GM23338 (cell line): Measurements from ENCODE around the gene DIDO1. TPM values are rescaled to one million over a fixed set of nuclear protein-coding genes. Genes with fewer than 3 reads are reported as not detected.

Experiments used
- ATAC-seq: fragments of 200-7000 bp; cut with Tn5 transposase; 3 replicates; pipeline ENCODE4 v1.9.1; 2020
- DNase-seq: peaks from one replicate; pipeline ENCODE4 v3.0.0-alpha.2; 2015; ENCODE audit warnings: low spot score
- H2AFZ ChIP-seq: fragments of 200-600 bp; sonication (generic); 2 replicates; pipeline ENCODE4 v1.8.0; 2016; ENCODE audit warnings: antibody characterized with exemption, mild to moderate bottlenecking, moderate library complexity
- H3F3A ChIP-seq: fragments of 200-600 bp; sonication (generic); replicated peaks from 2 replicates; pipeline ENCODE4 v1.8.0; 2017; ENCODE audit warnings: antibody characterized with exemption, mixed run types, low read depth
- H3K27ac ChIP-seq: fragments of 200-600 bp; sonication (generic); 2 replicates; pipeline ENCODE4 v1.6.1; 2016; ENCODE audit warnings: low read depth
- H3K27me3 ChIP-seq: fragments of 200-600 bp; sonication (generic); 2 replicates; pipeline ENCODE4 v1.8.0; 2016; ENCODE audit warnings: mild to moderate bottlenecking, mixed run types, moderate library complexity; ENCODE audit not compliant: insufficient read depth
- H3K36me3 ChIP-seq: fragments of 200-600 bp; sonication (generic); 2 replicates; pipeline ENCODE4 v1.8.0; 2016; ENCODE audit warnings: mild to moderate bottlenecking; ENCODE audit not compliant: insufficient read depth
- H3K4me1 ChIP-seq: fragments of 200-600 bp; sonication (generic); 2 replicates; pipeline ENCODE4 v1.8.0; 2016; ENCODE audit warnings: mild to moderate bottlenecking, moderate library complexity; ENCODE audit not compliant: insufficient read depth
- H3K4me2 ChIP-seq: fragments of 200-600 bp; sonication (generic); 2 replicates; pipeline ENCODE4 v1.7.1; 2017; ENCODE audit warnings: mixed run types
- H3K4me3 ChIP-seq: fragments of 200-600 bp; sonication (generic); 2 replicates; pipeline ENCODE4 v1.6.1; 2016; ENCODE audit warnings: mixed run types
- H3K79me2 ChIP-seq: fragments of 200-600 bp; sonication (generic); replicated peaks from 2 replicates; pipeline ENCODE4 v1.8.0; 2017; ENCODE audit warnings: mild to moderate bottlenecking; ENCODE audit not compliant: insufficient read depth
- H3K9me2 ChIP-seq: fragments of 200-600 bp; sonication (generic); 2 replicates; pipeline ENCODE4 v1.8.0; 2017; ENCODE audit not compliant: insufficient read depth
- H4K20me1 ChIP-seq: fragments of 200-600 bp; sonication (generic); replicated peaks from 2 replicates; pipeline ENCODE4 v1.8.0; 2017; ENCODE audit warnings: mild to moderate bottlenecking; ENCODE audit not compliant: insufficient read depth
- H3K27ac Mint-ChIP-seq: 2 replicates; pipeline ENCODE4 v1.8.0; 2020; ENCODE audit warnings: inconsistent platforms, mild to moderate bottlenecking, moderate library complexity, mixed read lengths
- H3K27me3 Mint-ChIP-seq: 3 replicates; pipeline ENCODE4 v1.8.0; 2022; ENCODE audit warnings: low read depth, mild to moderate bottlenecking, moderate library complexity, mixed read lengths, inconsistent platforms; ENCODE audit not compliant: insufficient read depth, poor library complexity
- H3K36me3 Mint-ChIP-seq: 3 replicates; pipeline ENCODE4 v1.8.0; 2021; ENCODE audit warnings: low read depth, mild to moderate bottlenecking, inconsistent platforms, moderate library complexity, mixed read lengths
- H3K4me1 Mint-ChIP-seq: 3 replicates; pipeline ENCODE4 v1.8.0; 2020; ENCODE audit warnings: mild to moderate bottlenecking, inconsistent platforms, mixed read lengths
- H3K4me3 Mint-ChIP-seq: 3 replicates; pipeline ENCODE4 v1.8.0; 2021; ENCODE audit warnings: moderate library complexity, mild to moderate bottlenecking, inconsistent platforms, mixed read lengths
- H3K9me3 Mint-ChIP-seq: 3 replicates; pipeline ENCODE4 v1.8.0; 2020; ENCODE audit warnings: moderate library complexity, mild to moderate bottlenecking, inconsistent platforms, mixed read lengths
- CREB1 ChIP-seq: fragments of 250-450 bp; sonication (Bioruptor Pico); IDR thresholded peaks from 2 replicates; pipeline ENCODE4 v1.5.0; 2020; ENCODE audit warnings: low read depth, mild to moderate bottlenecking, moderate library complexity
- EZH2 ChIP-seq: fragments of 200-600 bp; sonication (generic); IDR thresholded peaks from one replicate; pipeline ENCODE4 v1.8.0; 2017; ENCODE audit warnings: antibody characterized with exemption, mild to moderate bottlenecking, low read depth; ENCODE audit not compliant: unreplicated experiment
- EZH2phosphoT487 ChIP-seq: fragments of 200-600 bp; sonication (generic); IDR thresholded peaks from one replicate; pipeline ENCODE4 v1.8.1; 2018; ENCODE audit warnings: antibody characterized with exemption; ENCODE audit not compliant: unreplicated experiment
- STAT1 ChIP-seq: IDR thresholded peaks from one replicate; pipeline ENCODE4 v1.6.1; 2016; ENCODE audit warnings: antibody characterized with exemption; ENCODE audit not compliant: unreplicated experiment
- ZNF331 ChIP-seq: fragments of 250-450 bp; sonication (Bioruptor Pico); IDR thresholded peaks from 2 replicates; pipeline ENCODE4 v1.5.0; 2020; ENCODE audit warnings: low read depth, mild to moderate bottlenecking, moderate library complexity
- polyA plus RNA-seq: library from polyadenylated mRNA; unstranded; fragments of >200 nt; fragmentation: Nextera tagmentation; extraction: Ambion mirVana; gene quantifications from 2 replicates; pipeline ENCODE4 v1.2.1, GENCODE V29; 2016
- total RNA-seq: library from RNA; depleted of rRNA; stranded (reverse); fragments of >200 nt; shearing (Covaris generic); gene quantifications from 2 replicates; pipeline ENCODE4 v1.2.3, GENCODE V29; 2014
- TF ChIP-seq, protein P1 (sequence below): fragments of 250-450 bp; sonication (Bioruptor Pico); IDR thresholded peaks from 2 replicates; pipeline ENCODE4 v1.5.0; 2020; ENCODE audit warnings: mild to moderate bottlenecking, moderate library complexity

The DIDO1 gene
- total and polyA plus RNA-seq, 2 experiments from 2014 or later: 72.4 to 162 TPM

DNA sequence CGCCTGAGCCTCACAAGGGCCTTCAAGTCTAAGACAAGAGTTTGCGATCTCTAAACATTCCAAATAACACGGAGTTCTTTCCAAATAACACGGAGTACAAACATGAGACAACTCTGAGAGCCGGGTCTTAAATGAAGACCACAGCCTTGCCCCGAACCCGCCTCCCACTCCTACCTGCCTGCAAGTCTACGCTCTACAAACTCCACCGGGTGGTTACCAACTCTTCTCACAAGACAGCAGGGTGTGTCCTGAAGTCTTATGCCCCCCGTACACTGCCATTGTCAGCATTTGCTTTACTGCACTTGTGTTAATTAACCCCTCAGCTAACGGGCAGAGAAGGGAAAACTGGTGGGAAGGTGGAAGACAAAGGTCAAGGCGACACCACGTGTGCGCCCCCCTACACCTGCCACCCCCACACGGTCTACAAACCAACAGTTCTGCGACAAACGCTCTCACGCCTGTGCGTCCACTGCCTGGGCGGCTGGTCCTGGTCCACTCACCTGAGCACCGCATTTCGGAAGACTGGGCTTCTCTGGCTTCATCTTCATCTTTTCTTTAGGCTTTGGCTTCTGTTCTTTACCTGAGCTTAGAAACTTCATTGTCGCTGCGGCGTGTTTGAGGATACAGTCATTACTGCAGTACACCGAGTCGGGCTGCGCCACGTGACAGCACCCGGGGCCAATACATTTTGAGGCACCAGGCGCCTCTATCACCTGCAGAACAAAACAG is 19.5 kb downstream of the DIDO1 start (continued):
- TF ChIP-seq, protein P1, sequence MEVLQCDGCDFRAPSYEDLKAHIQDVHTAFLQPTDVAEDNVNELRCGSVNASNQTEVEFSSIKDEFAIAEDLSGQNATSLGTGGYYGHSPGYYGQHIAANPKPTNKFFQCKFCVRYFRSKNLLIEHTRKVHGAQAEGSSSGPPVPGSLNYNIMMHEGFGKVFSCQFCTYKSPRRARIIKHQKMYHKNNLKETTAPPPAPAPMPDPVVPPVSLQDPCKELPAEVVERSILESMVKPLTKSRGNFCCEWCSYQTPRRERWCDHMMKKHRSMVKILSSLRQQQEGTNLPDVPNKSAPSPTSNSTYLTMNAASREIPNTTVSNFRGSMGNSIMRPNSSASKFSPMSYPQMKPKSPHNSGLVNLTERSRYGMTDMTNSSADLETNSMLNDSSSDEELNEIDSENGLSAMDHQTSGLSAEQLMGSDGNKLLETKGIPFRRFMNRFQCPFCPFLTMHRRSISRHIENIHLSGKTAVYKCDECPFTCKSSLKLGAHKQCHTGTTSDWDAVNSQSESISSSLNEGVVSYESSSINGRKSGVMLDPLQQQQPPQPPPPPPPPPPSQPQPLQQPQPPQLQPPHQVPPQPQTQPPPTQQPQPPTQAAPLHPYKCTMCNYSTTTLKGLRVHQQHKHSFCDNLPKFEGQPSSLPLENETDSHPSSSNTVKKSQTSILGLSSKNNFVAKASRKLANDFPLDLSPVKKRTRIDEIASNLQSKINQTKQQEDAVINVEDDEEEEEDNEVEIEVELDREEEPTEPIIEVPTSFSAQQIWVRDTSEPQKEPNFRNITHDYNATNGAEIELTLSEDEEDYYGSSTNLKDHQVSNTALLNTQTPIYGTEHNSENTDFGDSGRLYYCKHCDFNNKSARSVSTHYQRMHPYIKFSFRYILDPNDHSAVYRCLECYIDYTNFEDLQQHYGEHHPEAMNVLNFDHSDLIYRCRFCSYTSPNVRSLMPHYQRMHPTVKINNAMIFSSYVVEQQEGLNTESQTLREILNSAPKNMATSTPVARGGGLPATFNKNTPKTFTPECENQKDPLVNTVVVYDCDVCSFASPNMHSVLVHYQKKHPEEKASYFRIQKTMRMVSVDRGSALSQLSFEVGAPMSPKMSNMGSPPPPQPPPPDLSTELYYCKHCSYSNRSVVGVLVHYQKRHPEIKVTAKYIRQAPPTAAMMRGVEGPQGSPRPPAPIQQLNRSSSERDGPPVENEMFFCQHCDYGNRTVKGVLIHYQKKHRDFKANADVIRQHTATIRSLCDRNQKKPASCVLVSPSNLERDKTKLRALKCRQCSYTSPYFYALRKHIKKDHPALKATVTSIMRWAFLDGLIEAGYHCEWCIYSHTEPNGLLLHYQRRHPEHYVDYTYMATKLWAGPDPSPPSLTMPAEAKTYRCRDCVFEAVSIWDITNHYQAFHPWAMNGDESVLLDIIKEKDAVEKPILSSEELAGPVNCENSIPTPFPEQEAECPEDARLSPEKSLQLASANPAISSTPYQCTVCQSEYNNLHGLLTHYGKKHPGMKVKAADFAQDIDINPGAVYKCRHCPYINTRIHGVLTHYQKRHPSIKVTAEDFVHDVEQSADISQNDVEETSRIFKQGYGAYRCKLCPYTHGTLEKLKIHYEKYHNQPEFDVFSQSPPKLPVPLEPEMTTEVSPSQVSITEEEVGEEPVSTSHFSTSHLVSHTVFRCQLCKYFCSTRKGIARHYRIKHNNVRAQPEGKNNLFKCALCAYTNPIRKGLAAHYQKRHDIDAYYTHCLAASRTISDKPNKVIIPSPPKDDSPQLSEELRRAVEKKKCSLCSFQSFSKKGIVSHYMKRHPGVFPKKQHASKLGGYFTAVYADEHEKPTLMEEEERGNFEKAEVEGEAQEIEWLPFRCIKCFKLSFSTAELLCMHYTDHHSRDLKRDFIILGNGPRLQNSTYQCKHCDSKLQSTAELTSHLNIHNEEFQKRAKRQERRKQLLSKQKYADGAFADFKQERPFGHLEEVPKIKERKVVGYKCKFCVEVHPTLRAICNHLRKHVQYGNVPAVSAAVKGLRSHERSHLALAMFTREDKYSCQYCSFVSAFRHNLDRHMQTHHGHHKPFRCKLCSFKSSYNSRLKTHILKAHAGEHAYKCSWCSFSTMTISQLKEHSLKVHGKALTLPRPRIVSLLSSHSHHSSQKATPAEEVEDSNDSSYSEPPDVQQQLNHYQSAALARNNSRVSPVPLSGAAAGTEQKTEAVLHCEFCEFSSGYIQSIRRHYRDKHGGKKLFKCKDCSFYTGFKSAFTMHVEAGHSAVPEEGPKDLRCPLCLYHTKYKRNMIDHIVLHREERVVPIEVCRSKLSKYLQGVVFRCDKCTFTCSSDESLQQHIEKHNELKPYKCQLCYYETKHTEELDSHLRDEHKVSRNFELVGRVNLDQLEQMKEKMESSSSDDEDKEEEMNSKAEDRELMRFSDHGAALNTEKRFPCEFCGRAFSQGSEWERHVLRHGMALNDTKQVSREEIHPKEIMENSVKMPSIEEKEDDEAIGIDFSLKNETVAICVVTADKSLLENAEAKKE (CRISPR knock-in tag): no peak

DNA sequence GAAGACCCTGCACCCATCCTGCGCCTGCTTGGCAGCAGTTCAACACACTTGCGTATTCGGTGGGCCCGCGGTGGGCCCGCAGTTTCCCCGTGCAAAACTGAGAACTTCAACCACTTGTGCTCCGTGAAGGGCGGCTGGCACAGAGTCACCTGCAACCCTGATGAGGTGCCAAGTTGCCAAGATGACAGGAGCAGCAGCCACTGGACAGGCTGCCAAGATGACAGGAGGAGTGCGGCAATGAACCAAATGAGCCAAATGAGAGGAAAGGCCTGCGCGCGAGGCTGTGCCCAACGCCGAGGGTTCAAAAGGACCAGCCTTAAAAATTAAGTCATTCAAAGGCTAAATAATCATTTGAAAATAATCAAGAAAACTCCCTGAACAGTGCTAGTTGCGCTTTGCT is 20.1 kb downstream of the DIDO1 start:
- ATAC-seq: no peak
- Histone ChIP-seq H4K20me1 (peaks cover 80% of the 10 kb centered on the region), H3K9me2 (no peaks in the 10 kb centered on the region), H3K79me2 (peaks cover 68% of the 10 kb centered on the region), H3K4me3 (no peak overlapping the region), H3F3A (peaks cover 92% of the 10 kb centered on the region), H3K27me3 (no peaks in the 10 kb centered on the region), H3K4me1 (peaks cover 12% of the 10 kb centered on the region; the same call in 1 of the 2 replicates), H3K27ac (peak overlapping the region; percentile 50; the same call in 1 of the 2 replicates), H3K4me2 (no peak overlapping the region), H2AFZ (no peak overlapping the region), H3K36me3 (peaks cover 91% of the 10 kb centered on the region)
- no peaks in the 10 kb centered on the region for H3K9me3 Mint-ChIP-seq
- peaks cover 6% of the 10 kb centered on the region for H3K4me1 Mint-ChIP-seq
- no peak overlapping the region for H3K27ac Mint-ChIP-seq
- H3K36me3 Mint-ChIP-seq: peaks cover 98% of the 10 kb centered on the region
- TF ChIP-seq ZNF331 (CRISPR knock-in tag) (no peak), EZH2 (no peak), EZH2phosphoT487 (no peak), STAT1 (no peak), CREB1 (no peak)
- TF ChIP-seq, protein P1 (CRISPR knock-in tag): no peak
- no peak overlapping the region for H3K4me3 Mint-ChIP-seq
- peaks cover 15% of the 10 kb centered on the region for H3K27me3 Mint-ChIP-seq
- DNase-seq: no peak
